ENCODE data around the gene NEDD4. TPM values are rescaled to one million over a fixed set of nuclear protein-coding genes. Genes with fewer than 3 reads are reported as not detected.

The NEDD4 gene
- 30.9 and 47.4 TPM in 2 replicates for total RNA-seq

DNA sequence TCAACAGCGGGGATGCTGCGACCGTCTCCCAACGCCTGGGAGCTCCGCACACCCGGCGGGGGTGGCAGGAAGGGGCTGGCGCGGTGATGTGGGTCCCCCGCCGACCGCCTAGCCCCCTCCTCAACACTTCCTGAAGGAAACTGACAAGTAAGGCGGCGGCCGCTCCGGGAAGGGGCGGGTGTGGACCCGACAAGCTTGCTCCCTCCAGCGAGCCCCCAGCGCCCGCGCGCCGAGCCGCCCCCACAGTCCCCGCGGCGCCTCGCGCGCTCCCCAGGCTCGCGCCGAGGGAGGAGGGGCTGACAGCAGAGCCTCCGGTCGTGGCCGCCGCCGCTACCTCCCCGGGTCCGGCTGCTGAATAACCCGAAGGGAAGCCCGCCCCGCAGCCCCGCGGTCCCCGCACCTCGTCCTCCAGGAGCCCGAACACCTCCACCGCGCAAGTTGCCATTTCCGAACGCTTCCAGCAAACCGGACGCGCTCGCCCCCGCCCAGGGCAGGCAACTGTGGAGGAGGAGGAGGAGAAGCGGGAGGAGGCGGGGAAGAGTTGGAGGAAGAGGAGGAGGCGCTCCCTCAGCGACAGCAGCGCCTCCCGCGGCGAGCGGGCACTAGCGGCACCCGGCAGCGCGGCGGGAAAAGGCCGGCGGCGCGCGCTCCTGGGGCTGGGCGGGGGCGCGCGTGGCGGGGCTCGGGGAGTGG, at the start of gene NEDD4:
TSS of gene NEDD4 (minus strand) at position 502 of the 693 bp plus-strand sequence. CDS start at position 445, 57 bp downstream.

